HL-60 (cell line): Measurements from ENCODE around the gene EYS.
A peak's percentile ranks its signal among the peaks of the same experiment; 100 is the strongest.
"Not testable (repeated sequence)": the region's sequence is repeated elsewhere in the genome, so short reads cannot be mapped to it uniquely, and the experiment has no call there.

Experiments
- DNase-seq, 2 experiments: peaks; one replicate each; pipeline ENCODE4 v3.0.0-alpha.2; 2010 to 2020; ENCODE audit warnings: low read depth in 1 of 2, low spot score in 1 of 2
- H3K27ac ChIP-seq: fragments of 250-450 bp; sonication (Bioruptor Pico); replicated peaks from 2 replicates; pipeline ENCODE4 v1.5.1; 2020; ENCODE audit warnings: mild to moderate bottlenecking, moderate library complexity
- H3K27me3 ChIP-seq: fragments of 250-450 bp; sonication (Bioruptor Pico); 2 replicates; pipeline ENCODE4 v1.5.1; 2021; ENCODE audit warnings: mild to moderate bottlenecking, moderate library complexity; ENCODE audit not compliant: insufficient read depth, poor library complexity, severe bottlenecking
- H3K4me3 ChIP-seq: replicated peaks from 2 replicates; pipeline ENCODE4 v1.5.1; 2011; ENCODE audit warnings: mild to moderate bottlenecking, control low read depth, low read length; ENCODE audit not compliant: insufficient read depth
- CTCF ChIP-seq: IDR thresholded peaks from one replicate; pipeline ENCODE4 v1.5.1; 2011; ENCODE audit warnings: low read length, control low read depth, inconsistent platforms; ENCODE audit not compliant: insufficient read depth
- GABPA ChIP-seq: IDR thresholded peaks from 2 replicates; pipeline ENCODE4 v1.6.1; 2012; ENCODE audit warnings: low read depth
- POLR2AphosphoS5 ChIP-seq: IDR thresholded peaks from 2 replicates; pipeline ENCODE4 v1.6.1; 2012; ENCODE audit warnings: low read depth
- SPI1 ChIP-seq: IDR thresholded peaks from 2 replicates; pipeline ENCODE4 v1.6.1; 2012; ENCODE audit warnings: low read depth, mild to moderate bottlenecking, borderline replicate concordance
- TF ChIP-seq, protein P1 (sequence below): IDR thresholded peaks from 2 replicates; pipeline ENCODE4 v1.6.1; 2012; ENCODE audit warnings: low read depth; ENCODE audit not compliant: insufficient replicate concordance

The EYS gene

DNA sequence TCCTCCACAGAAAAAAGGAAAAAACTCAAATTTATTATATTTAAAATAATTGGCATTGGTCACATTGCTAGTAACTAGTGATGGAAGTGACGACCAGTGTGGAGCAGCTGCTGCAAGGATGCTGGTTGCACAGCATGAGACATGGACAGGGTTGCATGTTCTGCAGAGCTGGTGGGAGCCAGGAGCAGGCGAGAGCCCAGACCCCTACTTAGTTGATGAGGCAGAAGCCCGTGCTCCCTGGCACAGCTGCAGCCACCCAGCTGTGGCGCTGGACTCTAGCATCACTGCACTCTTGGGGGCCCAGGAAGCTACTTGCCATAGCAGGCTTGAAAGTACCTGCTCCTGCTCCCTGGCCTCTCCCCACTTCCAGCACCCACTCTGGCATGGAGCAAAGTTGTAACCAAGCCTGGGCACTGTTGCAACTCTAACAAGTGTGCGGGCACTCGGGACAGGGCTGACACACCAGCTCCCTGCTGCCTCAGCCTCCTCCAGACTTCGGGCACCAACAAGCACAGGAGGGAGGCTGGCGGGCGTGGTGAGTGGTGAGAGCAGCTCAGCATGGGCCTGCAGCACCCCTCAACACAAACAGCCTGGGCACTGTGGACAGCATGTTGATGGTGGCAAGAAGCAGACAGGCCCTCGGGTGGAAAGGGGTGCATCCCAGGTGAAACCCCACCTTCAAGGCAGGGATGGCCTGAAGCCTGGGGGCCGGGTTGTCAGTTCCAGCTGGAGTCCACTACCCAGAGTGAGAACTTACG is 69.6 kb downstream of the EYS start:
- Histone ChIP-seq H3K27ac (no peak overlapping the region), H3K4me3 (no peak overlapping the region), H3K27me3 (no peaks in the 10 kb centered on the region)
- TF ChIP-seq POLR2AphosphoS5 (no peak), SPI1 (no peak), GABPA (no peak), CTCF (no peak)
- TF ChIP-seq, protein P1, sequence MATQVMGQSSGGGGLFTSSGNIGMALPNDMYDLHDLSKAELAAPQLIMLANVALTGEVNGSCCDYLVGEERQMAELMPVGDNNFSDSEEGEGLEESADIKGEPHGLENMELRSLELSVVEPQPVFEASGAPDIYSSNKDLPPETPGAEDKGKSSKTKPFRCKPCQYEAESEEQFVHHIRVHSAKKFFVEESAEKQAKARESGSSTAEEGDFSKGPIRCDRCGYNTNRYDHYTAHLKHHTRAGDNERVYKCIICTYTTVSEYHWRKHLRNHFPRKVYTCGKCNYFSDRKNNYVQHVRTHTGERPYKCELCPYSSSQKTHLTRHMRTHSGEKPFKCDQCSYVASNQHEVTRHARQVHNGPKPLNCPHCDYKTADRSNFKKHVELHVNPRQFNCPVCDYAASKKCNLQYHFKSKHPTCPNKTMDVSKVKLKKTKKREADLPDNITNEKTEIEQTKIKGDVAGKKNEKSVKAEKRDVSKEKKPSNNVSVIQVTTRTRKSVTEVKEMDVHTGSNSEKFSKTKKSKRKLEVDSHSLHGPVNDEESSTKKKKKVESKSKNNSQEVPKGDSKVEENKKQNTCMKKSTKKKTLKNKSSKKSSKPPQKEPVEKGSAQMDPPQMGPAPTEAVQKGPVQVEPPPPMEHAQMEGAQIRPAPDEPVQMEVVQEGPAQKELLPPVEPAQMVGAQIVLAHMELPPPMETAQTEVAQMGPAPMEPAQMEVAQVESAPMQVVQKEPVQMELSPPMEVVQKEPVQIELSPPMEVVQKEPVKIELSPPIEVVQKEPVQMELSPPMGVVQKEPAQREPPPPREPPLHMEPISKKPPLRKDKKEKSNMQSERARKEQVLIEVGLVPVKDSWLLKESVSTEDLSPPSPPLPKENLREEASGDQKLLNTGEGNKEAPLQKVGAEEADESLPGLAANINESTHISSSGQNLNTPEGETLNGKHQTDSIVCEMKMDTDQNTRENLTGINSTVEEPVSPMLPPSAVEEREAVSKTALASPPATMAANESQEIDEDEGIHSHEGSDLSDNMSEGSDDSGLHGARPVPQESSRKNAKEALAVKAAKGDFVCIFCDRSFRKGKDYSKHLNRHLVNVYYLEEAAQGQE: no peak
- no peak for DNase-seq

DNA sequence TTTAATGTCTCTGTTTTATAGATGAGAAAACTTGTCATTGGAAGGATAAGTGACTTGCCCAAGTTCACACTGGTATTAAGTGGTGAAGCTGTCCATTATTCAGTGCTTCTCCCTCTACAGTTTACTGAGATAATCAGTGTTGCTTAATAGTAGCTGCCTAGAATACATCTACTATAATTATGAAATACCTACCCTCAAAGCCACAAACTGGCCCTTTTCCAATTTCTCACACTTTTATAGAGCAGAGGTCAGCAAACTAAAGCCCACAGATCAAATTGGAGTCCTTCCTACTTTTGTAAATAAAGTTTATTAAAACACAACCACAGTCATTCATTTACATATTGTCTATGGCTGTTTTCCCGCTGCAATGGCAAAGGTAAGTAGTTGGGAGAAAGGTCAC is 73.5 kb downstream of the EYS start:
- Histone ChIP-seq H3K4me3 (no peak overlapping the region), H3K27me3 (no peaks in the 10 kb centered on the region), H3K27ac (no peak overlapping the region)
- no peak for TF ChIP-seq GABPA
- no peak for TF ChIP-seq SPI1
- TF ChIP-seq, protein P1: no peak
- TF ChIP-seq CTCF: no peak
- TF ChIP-seq POLR2AphosphoS5: no peak
- DNase-seq: peak; percentile 1 to 11

DNA sequence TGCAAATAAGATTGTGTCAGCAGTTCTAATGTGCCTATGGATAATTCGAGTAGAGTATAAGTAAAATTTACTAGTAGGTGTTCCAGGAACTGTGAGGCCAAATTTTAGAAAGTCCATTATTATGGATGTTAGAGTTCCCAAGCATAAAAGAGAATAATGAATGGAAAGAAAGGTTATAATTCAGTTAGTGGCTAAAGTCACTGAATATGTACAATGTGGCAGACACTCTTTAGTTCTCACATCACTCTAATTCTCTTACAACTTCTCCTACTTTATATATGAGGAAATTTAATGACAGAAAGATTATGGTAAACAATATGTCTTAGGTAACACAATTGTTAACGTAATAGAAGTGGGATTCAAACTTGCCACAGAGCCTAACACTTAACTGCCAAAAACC is 75.3 kb downstream of the EYS start:
- Histone ChIP-seq H3K27ac (no peak overlapping the region), H3K4me3 (no peak overlapping the region), H3K27me3 (no peaks in the 10 kb centered on the region)
- no peak for DNase-seq
- TF ChIP-seq, protein P1: no peak

DNA sequence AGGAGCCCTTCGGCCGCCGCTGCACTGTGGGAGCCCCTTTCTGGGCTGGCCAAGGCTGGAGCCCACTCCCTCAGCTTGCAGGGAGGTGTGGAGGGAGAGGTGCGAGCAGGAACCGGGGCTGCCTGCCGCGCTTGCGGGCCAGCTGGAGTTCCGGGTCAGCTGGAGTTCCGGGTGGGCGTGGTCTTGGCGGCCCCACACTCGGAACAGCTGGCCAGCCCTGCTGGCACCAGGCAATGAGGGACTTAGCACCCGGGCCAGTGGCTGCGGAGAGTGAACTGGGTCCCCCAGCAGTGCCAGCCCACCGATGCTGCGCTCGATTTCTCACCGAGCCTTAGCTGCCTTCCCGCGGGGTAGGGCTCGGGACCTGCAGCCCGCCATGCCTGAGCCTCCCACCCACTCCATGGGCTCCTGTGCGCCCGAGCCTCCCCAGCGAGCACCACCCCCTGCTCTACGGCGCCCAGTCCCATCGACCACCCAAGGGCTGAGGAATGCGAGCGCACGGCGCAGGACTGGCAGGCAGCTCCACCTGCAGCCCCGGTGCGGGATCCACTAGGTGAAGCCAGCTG is 79.5 kb downstream of the EYS start:
- not testable (repeated sequence) for H3K27ac ChIP-seq, H3K27me3 ChIP-seq, DNase-seq, H3K4me3 ChIP-seq
